BLaER1 (cell line): ENCODE results near the gene NLRC5.

Experiments used
- H3K27ac ChIP-seq: shearing (Covaris generic); formaldehyde crosslinking; 2 replicates; pipeline ENCODE4 v1.8.1; 2022
- H3K27me3 ChIP-seq: shearing (Covaris generic); formaldehyde crosslinking; 2 replicates; pipeline ENCODE4 v1.8.1; 2022
- H3K36me3 ChIP-seq: shearing (Covaris generic); formaldehyde crosslinking; 2 replicates; pipeline ENCODE4 v1.8.1; 2022
- H3K4me1 ChIP-seq: shearing (Covaris generic); formaldehyde crosslinking; 2 replicates; pipeline ENCODE4 v1.8.1; 2022
- H3K4me2 ChIP-seq: shearing (Covaris generic); formaldehyde crosslinking; 2 replicates; pipeline ENCODE4 v1.8.1; 2022
- H3K4me3 ChIP-seq: shearing (Covaris generic); formaldehyde crosslinking; 2 replicates; pipeline ENCODE4 v1.8.1; 2022
- H3K9ac ChIP-seq: shearing (Covaris generic); formaldehyde crosslinking; 2 replicates; pipeline ENCODE4 v1.8.1; 2022
- H3K9me3 ChIP-seq: shearing (Covaris generic); formaldehyde crosslinking; 2 replicates; pipeline ENCODE4 v1.8.1; 2022
- H4K20me1 ChIP-seq: shearing (Covaris generic); formaldehyde crosslinking; 2 replicates; pipeline ENCODE4 v1.8.1; 2022
- Cebpa-rat ChIP-seq: shearing (Covaris generic); IDR thresholded peaks from 2 replicates; pipeline ENCODE4 v1.8.1; 2022

Gene NLRC5

GRCh38 chr16:57020651-57021050 lies 31.3 kb downstream of the NLRC5 start:
- no peak overlapping the region for H3K27ac ChIP-seq
- peaks cover 30% of the 10 kb centered on the region for H3K4me1 ChIP-seq
- no peaks in the 10 kb centered on the region for H3K9me3 ChIP-seq
- peaks cover 74% of the 10 kb centered on the region for H3K36me3 ChIP-seq
- H4K20me1 ChIP-seq: no peaks in the 10 kb centered on the region
- no peak for TF ChIP-seq Cebpa-rat
- H3K9ac ChIP-seq: no peak overlapping the region
- H3K4me3 ChIP-seq: no peak overlapping the region
- no peak overlapping the region for H3K4me2 ChIP-seq
- H3K27me3 ChIP-seq: no peaks in the 10 kb centered on the region

- no peaks in the 10 kb centered on the region for H4K20me1 ChIP-seq
- H3K9me3 ChIP-seq: no peaks in the 10 kb centered on the region
- H3K27ac ChIP-seq: no peak overlapping the region
- H3K4me1 ChIP-seq: peaks cover 30% of the 10 kb centered on the region
- peaks cover 83% of the 10 kb centered on the region for H3K36me3 ChIP-seq
- no peak overlapping the region for H3K4me3 ChIP-seq
- no peak overlapping the region for H3K9ac ChIP-seq
- peak overlapping the region; percentile 71 for H3K4me2 ChIP-seq
- H3K27me3 ChIP-seq: no peaks in the 10 kb centered on the region
- TF ChIP-seq Cebpa-rat: no peak
Measured at GRCh38 chr16:57021757-57022156, 32.4 kb downstream of the NLRC5 start.

- no peak overlapping the region for H3K27ac ChIP-seq
- H3K9ac ChIP-seq: no peak overlapping the region
- H3K36me3 ChIP-seq: peaks cover 78% of the 10 kb centered on the region
- TF ChIP-seq Cebpa-rat: no peak
- peak overlapping the region; percentile 71 for H3K4me2 ChIP-seq
- no peaks in the 10 kb centered on the region for H4K20me1 ChIP-seq
- no peaks in the 10 kb centered on the region for H3K27me3 ChIP-seq
- H3K4me1 ChIP-seq: peaks cover 30% of the 10 kb centered on the region
- H3K4me3 ChIP-seq: no peak overlapping the region
- H3K9me3 ChIP-seq: no peaks in the 10 kb centered on the region
Measured at GRCh38 chr16:57022445-57022844, 33.1 kb downstream of the NLRC5 start.

GRCh38 chr16:57023541-57024249 lies 34.3 kb downstream of the NLRC5 start:
- H3K4me3 ChIP-seq: no peak overlapping the region
- peaks cover 30% of the 10 kb centered on the region for H3K4me1 ChIP-seq
- H3K27me3 ChIP-seq: no peaks in the 10 kb centered on the region
- no peak for TF ChIP-seq Cebpa-rat
- no peaks in the 10 kb centered on the region for H4K20me1 ChIP-seq
- no peak overlapping the region for H3K9ac ChIP-seq
- H3K4me2 ChIP-seq: peak overlapping the region; percentile 71
- no peaks in the 10 kb centered on the region for H3K9me3 ChIP-seq
- peaks cover 65% of the 10 kb centered on the region for H3K36me3 ChIP-seq
- H3K27ac ChIP-seq: 0 out of 2 replicates have a peak overlapping the region, but pooled peaks have one; percentile 30

- TF ChIP-seq Cebpa-rat: no peak
- Histone ChIP-seq H3K36me3 (peaks cover 52% of the 10 kb centered on the region), H3K27me3 (no peaks in the 10 kb centered on the region), H3K9ac (no peak overlapping the region), H3K4me1 (peaks cover 30% of the 10 kb centered on the region), H3K9me3 (no peaks in the 10 kb centered on the region), H4K20me1 (no peaks in the 10 kb centered on the region), H3K4me3 (no peak overlapping the region), H3K4me2 (no peak overlapping the region), H3K27ac (no peak overlapping the region)
Measured at GRCh38 chr16:57024894-57025680, 35.7 kb downstream of the NLRC5 start.

GRCh38 chr16:57025941-57026777 lies 36.8 kb downstream of the NLRC5 start:
- Histone ChIP-seq H3K36me3 (peaks cover 43% of the 10 kb centered on the region), H3K27ac (no peak overlapping the region), H3K4me2 (no peak overlapping the region), H3K4me1 (peaks cover 36% of the 10 kb centered on the region), H4K20me1 (no peaks in the 10 kb centered on the region), H3K27me3 (no peaks in the 10 kb centered on the region), H3K4me3 (no peak overlapping the region), H3K9me3 (no peaks in the 10 kb centered on the region), H3K9ac (no peak overlapping the region)
- TF ChIP-seq Cebpa-rat: no peak

- Histone ChIP-seq H3K4me3 (no peak overlapping the region), H3K9me3 (no peaks in the 10 kb centered on the region), H3K9ac (no peak overlapping the region), H3K36me3 (peaks cover 37% of the 10 kb centered on the region), H3K4me1 (peaks cover 40% of the 10 kb centered on the region), H3K4me2 (no peak overlapping the region), H3K27ac (no peak overlapping the region), H3K27me3 (no peaks in the 10 kb centered on the region), H4K20me1 (no peaks in the 10 kb centered on the region)
- TF ChIP-seq Cebpa-rat: no peak
Measured at GRCh38 chr16:57026778-57027062, 37.4 kb downstream of the NLRC5 start.

GRCh38 chr16:57027067-57027466 lies 37.7 kb downstream of the NLRC5 start:
- no peak overlapping the region for H3K4me3 ChIP-seq
- no peak overlapping the region for H3K4me2 ChIP-seq
- H3K36me3 ChIP-seq: peaks cover 34% of the 10 kb centered on the region
- no peaks in the 10 kb centered on the region for H3K27me3 ChIP-seq
- no peak for TF ChIP-seq Cebpa-rat
- H3K4me1 ChIP-seq: peaks cover 40% of the 10 kb centered on the region
- no peak overlapping the region for H3K27ac ChIP-seq
- H3K9me3 ChIP-seq: no peaks in the 10 kb centered on the region
- H3K9ac ChIP-seq: no peak overlapping the region
- no peaks in the 10 kb centered on the region for H4K20me1 ChIP-seq

GRCh38 chr16:57028086-57028485 lies 38.7 kb downstream of the NLRC5 start:
- TF ChIP-seq Cebpa-rat: no peak
- H4K20me1 ChIP-seq: no peaks in the 10 kb centered on the region
- peaks cover 25% of the 10 kb centered on the region for H3K36me3 ChIP-seq
- no peak overlapping the region for H3K9ac ChIP-seq
- H3K27me3 ChIP-seq: no peaks in the 10 kb centered on the region
- peaks cover 36% of the 10 kb centered on the region for H3K4me1 ChIP-seq
- H3K4me2 ChIP-seq: no peak overlapping the region
- no peak overlapping the region for H3K27ac ChIP-seq
- H3K9me3 ChIP-seq: no peaks in the 10 kb centered on the region
- no peak overlapping the region for H3K4me3 ChIP-seq
